NB4 (cell line): ENCODE data around the gene P2RY14.

Experiments
- DNase-seq: peaks from one replicate; pipeline ENCODE4 v3.0.0; 2010; ENCODE audit warnings: low read depth
- H3K4me3 ChIP-seq: one replicate; pipeline ENCODE4 v1.5.1; 2011; ENCODE audit warnings: mild to moderate bottlenecking, low read depth, low read length, moderate library complexity
- CTCF ChIP-seq: IDR thresholded peaks from one replicate; pipeline ENCODE4 v1.5.1; 2012; ENCODE audit warnings: low read depth, low read length
- MAX ChIP-seq: IDR thresholded peaks from 2 replicates; pipeline ENCODE4 v1.6.1; 2011; ENCODE audit warnings: low read depth, low read length
- MYC ChIP-seq: IDR thresholded peaks from 2 replicates; pipeline ENCODE4 v1.6.1; 2011; ENCODE audit warnings: low read depth, low read length
- POLR2A ChIP-seq: IDR thresholded peaks from 2 replicates; pipeline ENCODE4 v1.6.1; 2011; ENCODE audit warnings: mild to moderate bottlenecking; ENCODE audit not compliant: insufficient read length; ENCODE audit errors: extremely low read depth

Gene P2RY14

GRCh38 chr3:151171145-151171757, 107.1 kb downstream of the P2RY14 start:
- TF ChIP-seq MAX = peak; percentile 56
- TF ChIP-seq MYC = peak; percentile 43; the same call in 1 of the 2 replicates
- no peak for TF ChIP-seq CTCF
- no peak for TF ChIP-seq POLR2A
- H3K4me3 ChIP-seq = no peak overlapping the region
- peak; percentile 84 for DNase-seq

DNA sequence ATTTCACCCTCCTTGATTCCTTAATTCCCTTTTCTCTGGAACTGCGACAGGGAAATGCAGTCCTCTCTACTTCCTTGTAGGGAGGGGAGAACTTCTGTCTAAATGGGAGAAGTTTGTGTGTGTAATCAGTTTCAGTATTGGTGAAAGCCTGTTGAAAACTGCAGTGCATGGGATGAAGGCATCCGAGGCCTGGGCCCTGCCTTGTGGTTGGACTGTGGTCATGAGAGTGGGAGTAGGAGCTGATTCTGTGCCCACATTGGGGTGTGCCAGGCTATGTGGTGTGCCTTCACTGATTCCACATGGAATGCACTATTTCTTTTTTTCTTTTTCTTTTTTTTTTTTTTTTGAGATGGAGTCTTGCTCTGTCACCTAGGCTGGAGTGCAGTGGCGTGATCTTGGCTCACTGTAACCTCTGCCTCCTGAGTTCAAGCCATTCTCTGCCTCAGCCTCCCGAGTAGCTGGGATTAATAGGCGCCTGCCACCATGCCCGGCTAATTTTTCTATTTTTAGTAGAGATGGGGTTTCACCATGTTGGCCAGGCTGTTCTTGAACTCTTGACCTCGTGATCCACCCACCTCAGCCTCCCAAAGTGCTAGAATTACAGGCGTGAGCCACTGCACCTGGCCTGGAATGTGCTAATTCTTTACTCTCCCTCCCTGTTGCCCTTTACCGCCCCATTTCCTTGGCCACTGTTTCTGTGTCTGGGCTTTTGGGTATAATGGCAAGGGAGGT, 108.2 kb downstream of the P2RY14 start:
- peak; percentile 89 for DNase-seq
- 0 out of 2 replicates have a peak, but pooled peaks have one; percentile 8 for TF ChIP-seq MAX
- peak overlapping the region; percentile 14 for H3K4me3 ChIP-seq

GRCh38 chr3:151169262-151169947, 108.9 kb downstream of the P2RY14 start:
- TF ChIP-seq MAX = peak; percentile 66; the same call in 1 of the 2 replicates
- no peak for TF ChIP-seq CTCF
- peak; percentile 54 for TF ChIP-seq MYC
- DNase-seq = peak; percentile 85
- H3K4me3 ChIP-seq = peak overlapping the region; percentile 14

- DNase-seq = peak; percentile 76
- no peak overlapping the region for H3K4me3 ChIP-seq
- TF ChIP-seq MAX (peak; percentile 85), MYC (peak; percentile 31), POLR2A (no peak), CTCF (peak; percentile 75)
Observed at GRCh38 chr3:151168269-151169094, 109.9 kb downstream of the P2RY14 start.

DNA sequence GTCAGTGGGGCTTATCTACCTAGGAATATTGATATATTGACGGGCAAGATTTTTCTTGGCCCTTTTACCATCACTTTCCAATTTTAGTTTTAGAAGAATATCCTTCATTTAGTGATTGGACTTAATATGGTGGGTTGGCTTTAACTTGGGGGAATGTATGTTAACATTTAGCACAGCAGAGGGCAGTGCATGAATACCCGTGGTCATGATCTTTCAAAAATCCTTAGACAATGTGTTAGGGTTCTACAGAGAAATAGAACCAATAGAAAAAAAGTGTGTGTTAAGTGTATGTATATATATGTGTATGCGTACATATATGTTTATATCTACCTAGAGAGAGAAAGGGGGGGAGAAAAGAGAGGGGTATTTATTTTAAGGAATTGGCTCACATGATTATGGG, 112.2 kb downstream of the P2RY14 start:
- DNase-seq = peak; percentile 23
- no peak overlapping the region for H3K4me3 ChIP-seq
- no peak for TF ChIP-seq POLR2A
- no peak for TF ChIP-seq CTCF
- no peak for TF ChIP-seq MAX
- no peak for TF ChIP-seq MYC
